Heart right ventricle (tissue), 16 donors: ENCODE data around the gene KAT14. TPM values are rescaled to one million over a fixed set of nuclear protein-coding genes. Genes with fewer than 3 reads are reported as not detected.

Experiments
- ATAC-seq, 8 donors: fragments of 200-7000 bp; cut with Tn5 transposase; one replicate each; pipeline ENCODE4 v1.9.1; 2020; ENCODE audit warnings: mild to moderate bottlenecking in 8 of 8, moderate library complexity in 8 of 8, moderate number of reproducible peaks in 1 of 8
- DNase-seq, 2 donors: peaks; one replicate each; pipeline ENCODE4 v3.0.0-alpha.2; 2020
- H3K27ac ChIP-seq, 10 donors: fragments of 200-600 bp; sonication (generic) in 2 of 10; one replicate each; pipeline versions ENCODE4 v1.5.0 to v1.8.0; 2020 to 2022; ENCODE audit warnings: mild to moderate bottlenecking in 3 of 10
- H3K27me3 ChIP-seq, 7 donors: fragments of 200-600 bp; one replicate each; pipeline ENCODE4 v1.8.0; 2021 to 2022; ENCODE audit warnings: mild to moderate bottlenecking in 2 of 7
- H3K36me3 ChIP-seq, 9 donors: fragments of 200-600 bp; sonication (generic) in 1 of 9; one replicate each; pipeline versions ENCODE4 v1.5.0 to v1.8.0; 2020 to 2022; ENCODE audit warnings: mild to moderate bottlenecking in 2 of 9
- H3K4me1 ChIP-seq, 9 donors: fragments of 200-600 bp; sonication (generic) in 1 of 9; one replicate each; pipeline versions ENCODE4 v1.5.0 to v1.8.0; 2020 to 2022; ENCODE audit warnings: mild to moderate bottlenecking in 4 of 9
- H3K4me3 ChIP-seq, 10 donors: fragments of 200-600 bp; sonication (generic) in 2 of 10; one replicate each; pipeline versions ENCODE4 v1.5.0 to v1.8.0; 2020 to 2022; ENCODE audit warnings: mild to moderate bottlenecking in 7 of 10, moderate library complexity in 2 of 10
- H3K9me3 ChIP-seq, 11 donors: fragments of 200-600 bp in 10 of 11; sonication (generic) in 2 of 11; one replicate each; pipeline versions ENCODE4 v1.5.0 to v1.8.0; 2013 to 2022; ENCODE audit warnings: mild to moderate bottlenecking in 2 of 11, control low read depth in 1 of 11, moderate library complexity in 1 of 11
- WGBS, 2 donors: extraction: QIAGEN DNeasy Blood & Tissue Kit; methylation state at CpG; one replicate each; pipeline ENCODE4 v1.1.7; 2013; ENCODE audit warnings: inconsistent platforms in 1 of 2; 5-methylcytosine and 5-hydroxymethylcytosine counted together
- intact Hi-C, 10 donors: fragments of 100-400 bp; cut with DNase I; formaldehyde crosslinking; loops; one replicate each; pipeline versions ENCODE4 v1.11.1 to v1.14.2; 2022
- polyA plus RNA-seq, 2 donors: library from polyadenylated mRNA; stranded (reverse); fragments of 200-250 nt; gene quantifications; one replicate each; pipeline ENCODE4 v1.2.3, GENCODE V29; 2013
- total RNA-seq, 10 donors: library from RNA; stranded (reverse); fragmentation: NEBNext Ultra II Directional in 3 of 10; extraction: Animal tissue kit (Norgen Biotek cat#: 25700) in 3 of 10; gene quantifications; one replicate each; pipeline versions ENCODE4 v1.2.1 to v1.2.4, GENCODE V29; 2021 to 2023
- TF ChIP-seq, protein P1 (sequence below), 9 donors: fragments of 200-600 bp; sonication (generic) in 2 of 9; IDR thresholded peaks; one replicate each; pipeline versions ENCODE4 v1.5.0 to v1.8.0; 2021 to 2022; ENCODE audit warnings: antibody characterized with exemption in 9 of 9, mild to moderate bottlenecking in 5 of 9, moderate library complexity in 1 of 9
- donor health status: Arrhythmogenic right ventricular cardiomyopathy.
- donor health status: ischemic (EF 13 %, LVEDD 7.1; RV severe dilation, severe dysfunction).
- donor health status: healthy with polysubstance abuse.
- donor health status: DM: no; HTN: yes; CAD: no.
- donor health status: DM: no; HTN: no; CAD: no.
- donor health status: ischemic (EF 25% LVEDD 6.9; RV normal size, moderate dysfunction).
- donor health status: ischemic (EF 25% LVEDD 5.7; RV mildly dilated, moderate dysfunction).
- donor health status: healthy.
- donor health status: DM: yes; HTN: yes; CAD: no.
- donor health status: Ischemic cardiomyopathy.
- donor health status: ischemic (EF 35%, LVEDD 5.7; RV mildly dilated, moderate dysfunction).
- donor health status: nonischemic (EF 11% LVEDD 7.7; RV severe dilation, severe dysfunction).
- donor health status: DM: yes; HTN: yes; CAD: no.
- donor health status: PGD.
- donor health status: ischemic (EF 29% LVEDD 5.4; RV normal size, mild dysfunction).
- donor health status: nonischemic (EF 23%, LVEDD 6.1; RV moderate dilation, normal function).

Gene KAT14
- total and polyA plus RNA-seq, 12 donors, result 4.2 to 16.5 (median 10.1) TPM

DNA sequence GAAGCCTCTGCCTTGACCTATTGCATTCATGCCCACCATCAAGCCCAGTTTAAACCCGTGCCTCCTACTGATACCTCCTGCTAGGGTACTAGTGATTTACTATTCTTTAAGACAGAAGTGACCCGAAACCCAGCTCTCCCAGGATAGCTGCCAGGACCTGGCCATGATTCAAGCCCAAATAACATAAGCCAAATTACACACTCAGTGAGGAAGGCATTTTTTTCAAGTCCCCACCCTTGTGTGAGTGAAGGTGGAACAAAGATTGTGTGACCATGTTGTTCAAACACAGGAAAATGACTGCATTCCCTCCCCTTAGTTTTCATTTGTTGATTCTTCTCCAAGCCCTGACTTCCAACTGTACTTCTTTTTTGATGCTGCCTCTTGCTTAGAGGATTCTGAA is 3.7 kb upstream of the KAT14 start:
- 48 to 61% methylated on average over 2 of the region's 2 CpGs for WGBS, 2 donors
- Histone ChIP-seq H3K9me3 (no peaks in the 10 kb centered on the region), H3K27me3 (no peaks in the 10 kb centered on the region), H3K27ac (no peak overlapping the region), H3K4me1 (peaks cover 1 to 15% (median 11%) of the 10 kb centered on the region in 9 donors), H3K4me3 (no peak overlapping the region), H3K36me3 (no peaks in the 10 kb centered on the region)
- DNase-seq (no peak), ATAC-seq (no peak)
- intact Hi-C loops, result loop anchor here in 5 of 10 donors (10.0 kb wide), 1 partner anchor 151 kb away; the partner anchor contains the start of gene ZNF133 (in 5 of the 5)
- TF ChIP-seq, protein P1, sequence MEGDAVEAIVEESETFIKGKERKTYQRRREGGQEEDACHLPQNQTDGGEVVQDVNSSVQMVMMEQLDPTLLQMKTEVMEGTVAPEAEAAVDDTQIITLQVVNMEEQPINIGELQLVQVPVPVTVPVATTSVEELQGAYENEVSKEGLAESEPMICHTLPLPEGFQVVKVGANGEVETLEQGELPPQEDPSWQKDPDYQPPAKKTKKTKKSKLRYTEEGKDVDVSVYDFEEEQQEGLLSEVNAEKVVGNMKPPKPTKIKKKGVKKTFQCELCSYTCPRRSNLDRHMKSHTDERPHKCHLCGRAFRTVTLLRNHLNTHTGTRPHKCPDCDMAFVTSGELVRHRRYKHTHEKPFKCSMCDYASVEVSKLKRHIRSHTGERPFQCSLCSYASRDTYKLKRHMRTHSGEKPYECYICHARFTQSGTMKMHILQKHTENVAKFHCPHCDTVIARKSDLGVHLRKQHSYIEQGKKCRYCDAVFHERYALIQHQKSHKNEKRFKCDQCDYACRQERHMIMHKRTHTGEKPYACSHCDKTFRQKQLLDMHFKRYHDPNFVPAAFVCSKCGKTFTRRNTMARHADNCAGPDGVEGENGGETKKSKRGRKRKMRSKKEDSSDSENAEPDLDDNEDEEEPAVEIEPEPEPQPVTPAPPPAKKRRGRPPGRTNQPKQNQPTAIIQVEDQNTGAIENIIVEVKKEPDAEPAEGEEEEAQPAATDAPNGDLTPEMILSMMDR (IDR thresholded peaks at IDR 0.05), result no peak

DNA sequence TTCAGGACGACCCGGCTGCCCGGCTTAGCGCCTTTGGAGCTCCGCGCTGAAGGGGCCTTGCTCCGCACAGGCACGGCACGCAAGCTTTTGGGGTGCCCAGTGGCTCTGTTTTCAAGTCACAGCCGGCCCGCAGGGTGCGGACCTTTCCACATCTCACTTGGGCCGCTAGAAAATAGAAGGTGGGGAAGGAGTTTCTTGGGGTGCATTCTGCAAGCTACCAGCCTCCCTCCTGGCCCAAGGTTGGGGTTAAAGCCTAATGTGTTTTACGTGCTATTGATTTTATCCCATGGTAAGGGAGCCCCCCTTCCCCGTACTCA is 561 bp downstream of the KAT14 start:
- WGBS, 2 donors, result 1% methylated on average over 15 of the region's 15 CpGs
- Histone ChIP-seq H3K27me3 (no peaks in the 10 kb centered on the region), H3K27ac (peak overlapping the region; percentile 74 to 96 (median 90)), H3K9me3 (no peaks in the 10 kb centered on the region), H3K36me3 (peaks cover 0 to 13% (median 5%) of the 10 kb centered on the region in 9 donors), H3K4me1 (peaks cover 5 to 37% (median 21%) of the 10 kb centered on the region in 9 donors), H3K4me3 (peak overlapping the region; percentile 79 to 96 (median 92))
- ATAC-seq (peak in 1 of 8 donors; percentile 53), DNase-seq (no peak)
- TF ChIP-seq, protein P1 (IDR thresholded peaks at IDR 0.05), result no peak
- intact Hi-C loops, result loop anchor here in 8 of 10 donors (5.0 to 10.0 kb wide), 2 partner anchors 147 to 149 kb away; partner anchors contain the start of gene ZNF133 (in 8 of the 8)

DNA sequence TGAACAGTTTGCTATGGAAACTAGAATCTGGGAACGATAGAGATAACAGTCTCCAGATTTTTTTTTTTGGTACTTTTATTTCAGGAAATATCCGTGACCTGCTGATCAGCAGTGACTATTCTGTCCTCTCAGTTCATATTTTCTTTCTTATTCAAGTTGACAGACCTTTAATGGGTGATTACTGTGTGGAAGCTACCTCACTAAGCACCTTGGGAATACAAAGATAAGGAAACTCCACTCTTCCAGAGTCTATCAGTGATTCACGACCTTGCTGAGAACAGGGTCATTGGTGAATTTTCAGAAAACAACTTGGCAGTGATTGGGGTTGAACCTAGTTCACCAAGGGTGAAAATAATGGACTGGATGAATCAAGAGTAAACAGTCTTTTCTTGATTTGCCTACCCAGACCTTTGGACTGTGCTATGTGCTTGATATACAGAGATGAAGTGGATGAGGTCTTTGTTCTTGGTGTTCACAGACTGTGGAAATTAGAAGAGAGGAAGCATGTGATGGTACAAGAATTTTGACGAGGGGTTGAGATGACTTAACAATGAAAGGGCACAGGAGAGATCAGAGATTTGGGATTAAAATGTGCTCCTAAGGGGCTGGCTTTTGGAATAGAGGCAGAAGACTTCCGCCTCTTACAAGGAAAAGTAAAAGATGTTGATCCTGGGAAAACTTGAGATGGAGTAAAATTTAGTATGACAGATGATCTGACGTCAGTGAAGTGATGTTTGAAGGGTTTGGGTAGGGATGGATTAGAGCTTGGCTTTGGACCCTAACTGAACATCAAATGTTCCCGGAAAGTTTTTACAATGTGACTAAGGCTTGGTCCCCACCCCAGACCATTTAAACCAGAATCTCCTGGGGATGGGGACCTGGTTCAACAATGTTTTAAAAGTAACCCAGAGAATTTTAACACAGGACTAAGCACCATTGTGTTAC is 1.2 kb downstream of the KAT14 start:
- H3K4me1 ChIP-seq, result peaks cover 5 to 37% (median 21%) of the 10 kb centered on the region in 9 donors
- no peaks in the 10 kb centered on the region for H3K9me3 ChIP-seq
- WGBS, 2 donors, result 35% methylated on average over 7 of the region's 7 CpGs
- peaks cover 0 to 20% (median 5%) of the 10 kb centered on the region in 9 donors for H3K36me3 ChIP-seq
- no peak for ATAC-seq
- peak overlapping the region in 3 of 10 donors; percentile 88 to 96 (median 90) for H3K27ac ChIP-seq
- TF ChIP-seq, protein P1 (IDR thresholded peaks at IDR 0.05), result no peak
- intact Hi-C loops, result loop anchor here in 8 of 10 donors (5.0 to 10.0 kb wide), 2 partner anchors 146 to 148 kb away; partner anchors contain the start of gene ZNF133 (in 8 of the 8)
- no peaks in the 10 kb centered on the region for H3K27me3 ChIP-seq
- no peak for DNase-seq
- peak overlapping the region; percentile 79 to 96 (median 92) for H3K4me3 ChIP-seq

DNA sequence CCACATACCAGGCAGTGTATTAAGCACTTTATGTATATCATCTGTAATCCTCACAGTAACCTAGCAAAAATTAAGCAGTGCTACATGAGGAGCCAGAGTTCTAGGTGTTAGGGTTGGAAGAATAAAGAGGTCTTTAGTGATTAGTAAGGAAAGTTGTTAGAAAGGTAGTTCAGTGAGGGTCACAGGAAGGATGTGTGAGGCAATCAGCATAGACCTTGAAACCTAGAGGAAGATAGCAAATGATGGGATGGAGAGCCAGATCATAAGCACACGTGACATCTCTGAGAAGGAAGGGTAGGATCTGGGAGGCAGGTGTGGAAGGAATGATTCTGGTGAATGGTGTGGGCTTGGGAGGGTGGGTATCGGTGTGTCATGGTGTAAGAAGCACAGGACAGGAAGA is 2.2 kb downstream of the KAT14 start:
- TF ChIP-seq, protein P1 (IDR thresholded peaks at IDR 0.05), result no peak
- no peak overlapping the region for H3K27ac ChIP-seq
- ATAC-seq (no peak), DNase-seq (no peak)
- H3K27me3 ChIP-seq, result no peaks in the 10 kb centered on the region
- H3K9me3 ChIP-seq, result no peaks in the 10 kb centered on the region
- peaks cover 5 to 37% (median 21%) of the 10 kb centered on the region in 9 donors for H3K4me1 ChIP-seq
- H3K36me3 ChIP-seq, result peaks cover 0 to 30% (median 5%) of the 10 kb centered on the region in 9 donors
- WGBS, 2 donors, result 77 to 80% methylated on average over 2 of the region's 2 CpGs
- intact Hi-C loops, result loop anchor here in 8 of 10 donors (5.0 to 10.0 kb wide), 2 partner anchors 145 to 147 kb away; partner anchors contain the start of gene ZNF133 (in 8 of the 8)
- H3K4me3 ChIP-seq, result no peak overlapping the region
